CD14-positive monocyte (primary cell): Measurements from ENCODE around the gene UBXN4. TPM values are rescaled to one million over a fixed set of nuclear protein-coding genes. Genes with fewer than 3 reads are reported as not detected.

Source experiments
- DNase-seq, 3 donors: peaks; one replicate each; pipeline ENCODE4 v3.0.0-alpha.2; 2011 to 2022
- H2AFZ ChIP-seq: 2 replicates; pipeline ENCODE4 v1.6.0; 2012; ENCODE audit warnings: mild to moderate bottlenecking, low read depth, low read length, inconsistent platforms; ENCODE audit not compliant: insufficient read depth, poor library complexity, severe bottlenecking
- H3K27ac ChIP-seq, 2 donors: 1 replicate in 1 of 2; 2 replicates in 1 of 2; pipeline ENCODE4 v1.5.1; 2012 to 2013; ENCODE audit warnings: low read length in 2 of 2, control low read depth in 1 of 2, inconsistent platforms in 1 of 2, low read depth in 1 of 2, mild to moderate bottlenecking in 1 of 2
- H3K27me3 ChIP-seq, 2 donors: one replicate each; pipeline versions ENCODE4 v1.6.0 to v1.6.1; 2011 to 2013; ENCODE audit warnings: low read length in 2 of 2; ENCODE audit not compliant: control insufficient read depth in 2 of 2, insufficient read depth in 2 of 2
- H3K36me3 ChIP-seq, 2 donors: replicated peaks in 1 of 2; 1 replicate in 1 of 2; 2 replicates in 1 of 2; pipeline versions ENCODE4 v1.5.1 to v1.6.1; 2012 to 2013; ENCODE audit warnings: low read length in 2 of 2, control low read depth in 1 of 2, inconsistent platforms in 1 of 2, mild to moderate bottlenecking in 1 of 2; ENCODE audit not compliant: insufficient read depth in 2 of 2, control insufficient read depth in 1 of 2
- H3K4me1 ChIP-seq, 2 donors: 1 replicate in 1 of 2; 2 replicates in 1 of 2; pipeline versions ENCODE4 v1.5.1 to v1.6.1; 2012 to 2013; ENCODE audit warnings: low read length in 2 of 2, control low read depth in 1 of 2, inconsistent platforms in 1 of 2, mild to moderate bottlenecking in 1 of 2, moderate library complexity in 1 of 2; ENCODE audit not compliant: insufficient read depth in 2 of 2, control insufficient read depth in 1 of 2
- H3K4me2 ChIP-seq: replicated peaks from 2 replicates; pipeline ENCODE3; 2012; ENCODE audit warnings: low read length, moderate library complexity, mild to moderate bottlenecking; ENCODE audit not compliant: poor library complexity, severe bottlenecking; ENCODE audit errors: extremely low read depth
- H3K4me3 ChIP-seq, 3 experiments: fragments of 200-600 bp in 1 of 3; sonication (generic) in 1 of 3; replicated peaks in 1 of 3; 1 replicate in 2 of 3; 2 replicates in 1 of 3; pipeline ENCODE4 v1.5.1; 2011 to 2013; ENCODE audit warnings: low read length in 3 of 3, mild to moderate bottlenecking in 3 of 3, control low read depth in 2 of 3, low read depth in 2 of 3, inconsistent platforms in 1 of 3, moderate library complexity in 1 of 3
- H3K79me2 ChIP-seq: 2 replicates; pipeline ENCODE4 v1.6.0; 2012; ENCODE audit warnings: mild to moderate bottlenecking, control low read depth, inconsistent platforms, low read length, moderate library complexity; ENCODE audit not compliant: insufficient read depth
- H3K9ac ChIP-seq: 2 replicates; pipeline ENCODE4 v1.6.0; 2017; ENCODE audit warnings: low read length, mild to moderate bottlenecking; ENCODE audit not compliant: insufficient read depth, poor library complexity, severe bottlenecking
- H3K9me3 ChIP-seq, 2 donors: replicated peaks in 1 of 2; 1 replicate in 1 of 2; 2 replicates in 1 of 2; pipeline versions ENCODE4 v1.5.1 to v1.6.1; 2012 to 2013; ENCODE audit warnings: low read length in 2 of 2, control low read depth in 1 of 2; ENCODE audit not compliant: control insufficient read depth in 1 of 2, insufficient read depth in 1 of 2
- H4K20me1 ChIP-seq: 2 replicates; pipeline ENCODE4 v1.6.0; 2012; ENCODE audit warnings: mild to moderate bottlenecking, low read length, control low read depth, moderate library complexity; ENCODE audit not compliant: insufficient read depth
- H3K27ac Mint-ChIP-seq, 7 donors: one replicate each; pipeline ENCODE4 v1.8.0; 2020; ENCODE audit warnings: mild to moderate bottlenecking in 7 of 7, mixed read lengths in 7 of 7, moderate library complexity in 6 of 7, inconsistent platforms in 2 of 7
- H3K27me3 Mint-ChIP-seq, 3 donors: one replicate each; pipeline ENCODE4 v1.8.0; 2021 to 2022; ENCODE audit warnings: low read depth in 3 of 3, mild to moderate bottlenecking in 3 of 3, mixed read lengths in 3 of 3, moderate library complexity in 3 of 3, inconsistent platforms in 1 of 3
- H3K36me3 Mint-ChIP-seq, 2 donors: one replicate each; pipeline ENCODE4 v1.8.0; 2020; ENCODE audit warnings: mixed read lengths in 2 of 2, inconsistent platforms in 1 of 2, mild to moderate bottlenecking in 1 of 2
- H3K4me1 Mint-ChIP-seq: one replicate; pipeline ENCODE4 v1.8.0; 2020; ENCODE audit warnings: mild to moderate bottlenecking, mixed read lengths
- H3K4me3 Mint-ChIP-seq, 2 donors: one replicate each; pipeline ENCODE4 v1.8.0; 2020; ENCODE audit warnings: mild to moderate bottlenecking in 2 of 2, mixed read lengths in 2 of 2, moderate library complexity in 1 of 2
- H3K9me3 Mint-ChIP-seq, 7 donors: one replicate each; pipeline ENCODE4 v1.8.0; 2020 to 2022; ENCODE audit warnings: mixed read lengths in 7 of 7, mild to moderate bottlenecking in 6 of 7, moderate library complexity in 6 of 7, inconsistent platforms in 2 of 7
- CTCF ChIP-seq: fragments of 200-600 bp; IDR thresholded peaks from one replicate; pipeline ENCODE4 v1.8.0; 2022; ENCODE audit warnings: antibody characterized with exemption, mild to moderate bottlenecking
- WGBS: methylation state at CpG from one replicate; pipeline ENCODE4 v1.1.5; 2013; ENCODE audit warnings: missing lambda C conversion rate; ENCODE audit not compliant: insufficient coverage; 5-methylcytosine and 5-hydroxymethylcytosine counted together
- intact Hi-C, 2 donors: fragments of 100-400 bp; cut with micrococcal nuclease; formaldehyde crosslinking; loops; one replicate each; pipeline versions ENCODE4 v1.15.0 to v1.15.1; 2023
- polyA plus RNA-seq, 3 donors: library from polyadenylated mRNA; depleted of rRNA in 1 of 3; unstranded in 2 of 3; stranded (reverse) in 1 of 3; fragments of 300-500 nt in 2 of 3; fragments of >200 nt in 1 of 3; fragmentation: Illumina TruSeq in 2 of 3; gene quantifications; 1 replicate in 2 of 3; 2 replicates in 1 of 3; pipeline ENCODE4 v1.2.3, GENCODE V29; 2012 to 2021

Gene UBXN4
- polyA plus RNA-seq, 3 donors, result 53.8 to 107 (median 74.2) TPM

GRCh38 chr2:135762022-135762421 lies 20.4 kb downstream of the UBXN4 start:
- Histone ChIP-seq H3K79me2 (peaks cover 5% of the 10 kb centered on the region), H3K27ac (no peak overlapping the region), H3K9ac (no peak overlapping the region), H3K4me2 (no peak overlapping the region), H3K27me3 (no peaks in the 10 kb centered on the region), H2AFZ (no peak overlapping the region), H3K36me3 (peaks cover 87 to 98% of the 10 kb centered on the region in 2 donors), H3K9me3 (peaks cover 0 to under 1% of the 10 kb centered on the region in 2 donors), H4K20me1 (peaks cover 7% of the 10 kb centered on the region), H3K4me3 (no peak overlapping the region), H3K4me1 (no peaks in the 10 kb centered on the region)
- TF ChIP-seq CTCF, result no peak
- Mint-ChIP-seq H3K27me3 (no peaks in the 10 kb centered on the region), H3K4me1 (no peaks in the 10 kb centered on the region), H3K9me3 (peaks cover 0 to 4% (median under 1%) of the 10 kb centered on the region in 7 donors), H3K4me3 (no peak overlapping the region), H3K36me3 (peaks cover 70 to 97% of the 10 kb centered on the region in 2 donors), H3K27ac (no peak overlapping the region)
- intact Hi-C loops, result no loop called here
- no peak for DNase-seq

GRCh38 chr2:135762530-135762929 lies 20.9 kb downstream of the UBXN4 start:
- peaks cover 70 to 97% of the 10 kb centered on the region in 2 donors for H3K36me3 Mint-ChIP-seq
- H3K4me3 Mint-ChIP-seq, result no peak overlapping the region
- Histone ChIP-seq H3K27ac (no peak overlapping the region), H3K9me3 (no peaks in the 10 kb centered on the region), H3K4me2 (no peak overlapping the region), H3K79me2 (peaks cover 5% of the 10 kb centered on the region), H3K9ac (no peak overlapping the region), H4K20me1 (peaks cover 7% of the 10 kb centered on the region), H3K4me3 (no peak overlapping the region), H3K27me3 (no peaks in the 10 kb centered on the region), H3K36me3 (peaks cover 86 to 98% of the 10 kb centered on the region in 2 donors), H3K4me1 (no peaks in the 10 kb centered on the region), H2AFZ (no peak overlapping the region)
- no peaks in the 10 kb centered on the region for H3K27me3 Mint-ChIP-seq
- no peak for DNase-seq
- H3K27ac Mint-ChIP-seq, result no peak overlapping the region
- no peaks in the 10 kb centered on the region for H3K9me3 Mint-ChIP-seq
- no peak for TF ChIP-seq CTCF
- no peaks in the 10 kb centered on the region for H3K4me1 Mint-ChIP-seq
- whole genome bisulfite sequencing, result no CpG with 5 or more reads among the region's 1 CpG
- intact Hi-C loops, result no loop called here
